ENCODE measurements around the gene STAM2. TPM values are rescaled to one million over a fixed set of nuclear protein-coding genes. Genes with fewer than 3 reads are reported as not detected.

STAM2 gene
- total RNA-seq, 1 experiment from 2014 or later, result 14.2 TPM

- H4K5ac ChIP-seq (ENCODE audit: insufficient read length, low read depth, low read length), result no peak overlapping the region
- no peaks in the 10 kb centered on the region for H3K79me1 ChIP-seq (ENCODE audit: insufficient read depth, low read depth, low read length, poor library complexity, severe bottlenecking)
- no peak overlapping the region for H3K23ac ChIP-seq (ENCODE audit: insufficient read length, low read depth, low read length)
- no peak overlapping the region for H2BK20ac ChIP-seq (ENCODE audit: low read depth, low read length, poor library complexity, severe bottlenecking)
- Mint-ChIP-seq H3K27ac (peak overlapping the region in 1 of 3 experiments; percentile 50; a peak in 2 of 7 replicates), H3K9me3 (no peaks in the 10 kb centered on the region; a peak in 1 of 5 replicates), H3K4me1 (peaks cover 10 to 13% of the 10 kb centered on the region in 2 experiments), H3K4me3 (no peak overlapping the region; a peak in 1 of 5 replicates), H3K27me3 (ENCODE audit: low read depth) (no peaks in the 10 kb centered on the region), H3K36me3 (ENCODE audit: insufficient read depth in 1 of 3, low read depth in 3 of 3) (0 out of 7 replicates have a peak, but pooled peaks cover 0 to 4% (median 0%) of the 10 kb centered on the region in 3 experiments)
- H3K27ac ChIP-seq (ENCODE audit: insufficient read length, low read depth, low read length), result no peak overlapping the region
- H3K4me1 ChIP-seq (ENCODE audit: insufficient read depth, low read length), result no peaks in the 10 kb centered on the region
- no peaks in the 10 kb centered on the region for H3K9me3 ChIP-seq (ENCODE audit: control insufficient read depth, low read depth, low read length)
- no peak overlapping the region for H3T11ph ChIP-seq (ENCODE audit: low read length)
- no peak overlapping the region for H4K8ac ChIP-seq (replicated peaks; ENCODE audit: insufficient read length, low read depth, low read length)
- peak; percentile 48; the same call in 2 of the 3 replicates for TF ChIP-seq CTCF (conservative IDR thresholded peaks at IDR 0.05)
- no peaks in the 10 kb centered on the region for H3K23me2 ChIP-seq (ENCODE audit: insufficient read length, low read depth, low read length, poor library complexity, severe bottlenecking)
- H3K9ac ChIP-seq (ENCODE audit: extremely low read depth, insufficient read length, low read length), result no peak overlapping the region
- H3K18ac ChIP-seq (ENCODE audit: insufficient read length, low read depth, low read length), result no peak overlapping the region
- no peaks in the 10 kb centered on the region for H3K79me2 ChIP-seq (ENCODE audit: insufficient read depth, low read length)
- no peaks in the 10 kb centered on the region for H3K27me3 ChIP-seq (ENCODE audit: insufficient read depth, low read length)
- no peak overlapping the region for H3K4me2 ChIP-seq (ENCODE audit: insufficient read depth, insufficient read length, low read length)
- no peak overlapping the region for H2BK15ac ChIP-seq (ENCODE audit: low read depth, low read length)
- no peak overlapping the region for H2AK5ac ChIP-seq (ENCODE audit: insufficient read length, low read length)
- no peak overlapping the region for H2BK12ac ChIP-seq (ENCODE audit: insufficient read length, low read depth, low read length)
- DNase-seq, result no peak
- no peak overlapping the region for H2BK120ac ChIP-seq (ENCODE audit: low read depth, low read length, poor library complexity, severe bottlenecking)
- H2BK5ac ChIP-seq (ENCODE audit: insufficient read length, low read length), result no peak overlapping the region
- no peaks in the 10 kb centered on the region for H4K20me1 ChIP-seq (ENCODE audit: control insufficient read depth, insufficient read depth, insufficient read length)
- H2AFZ ChIP-seq (ENCODE audit: low read length), result no peak overlapping the region
- no peak overlapping the region for H3K14ac ChIP-seq (ENCODE audit: insufficient read depth, low read length)
- WGBS (ENCODE audit: extremely low coverage, insufficient read length, low lambda C conversion rate), result no CpG with 5 or more reads among the region's 3 CpGs
- H3K56ac ChIP-seq (ENCODE audit: insufficient read length, low read depth, low read length), result no peak overlapping the region
- H4K91ac ChIP-seq (ENCODE audit: insufficient read length, low read depth, low read length), result no peak overlapping the region
- no peak overlapping the region for H3K4ac ChIP-seq (ENCODE audit: low read depth, low read length)
Measured at GRCh38 chr2:152115952-152116351, 59.6 kb downstream of the STAM2 start.

Measured in H9 (cell line).